IMR-90 (cell line): ENCODE measurements around the gene ZFYVE28. TPM values are rescaled to one million over a fixed set of nuclear protein-coding genes. Genes with fewer than 3 reads are reported as not detected.
A peak's percentile ranks its signal among the peaks of the same experiment; 100 is the strongest.

Experiments
- ATAC-seq: fragments of 200-7000 bp; cut with Tn5 transposase; 2 replicates; pipeline ENCODE4 v1.9.1; 2020; ENCODE audit warnings: low read depth, mild to moderate bottlenecking, moderate library complexity
- BruUV-seq: library from RNA; stranded (reverse); fragments of 400-500 nt; replicated peaks from 2 replicates; lab custom pipeline; 2021; lab: Mats Ljungman, UMichigan
- CTCF ChIA-PET: fragments of 300-600 bp; formaldehyde crosslinking; extraction: SDS; loops from one replicate; lab custom pipeline; 2021; ENCODE audit warnings: antibody characterized with exemption; lab: Yijun Ruan, JAX
- POLR2A ChIA-PET: fragments of 300-600 bp; sonication (Branson Sonifier 250); formaldehyde crosslinking; loops from one replicate; lab custom pipeline; 2022; ENCODE audit warnings: antibody characterized with exemption; ENCODE audit not compliant: unreplicated experiment; lab: Charles Lee
- DNase-seq: peaks from one replicate; pipeline ENCODE4 v3.0.0; 2013
- H2AFZ ChIP-seq: replicated peaks from 2 replicates; pipeline ENCODE3; 2013; ENCODE audit warnings: low read length, mild to moderate bottlenecking; ENCODE audit not compliant: poor library complexity
- H2AK5ac ChIP-seq: 2 replicates; pipeline ENCODE4 v1.6.1; 2013; ENCODE audit warnings: low read depth, low read length, inconsistent platforms
- H2AK9ac ChIP-seq: replicated peaks from 2 replicates; pipeline ENCODE3; 2013; ENCODE audit warnings: mild to moderate bottlenecking, low read depth, low read length, moderate library complexity; ENCODE audit not compliant: poor library complexity
- H2BK120ac ChIP-seq: 2 replicates; pipeline ENCODE4 v1.6.1; 2013; ENCODE audit warnings: low read depth, low read length, inconsistent platforms
- H2BK15ac ChIP-seq: 3 replicates; pipeline ENCODE4 v1.6.1; 2013; ENCODE audit warnings: low read depth, low read length, inconsistent platforms
- H2BK20ac ChIP-seq: 2 replicates; pipeline ENCODE4 v1.6.1; 2013; ENCODE audit warnings: low read depth, mild to moderate bottlenecking, inconsistent platforms, low read length, moderate library complexity
- H2BK5ac ChIP-seq: 2 replicates; pipeline ENCODE4 v1.6.1; 2013; ENCODE audit warnings: mild to moderate bottlenecking, low read depth, low read length, inconsistent platforms; ENCODE audit not compliant: poor library complexity, severe bottlenecking
- H3K14ac ChIP-seq: replicated peaks from 2 replicates; pipeline ENCODE4 v1.6.1; 2013; ENCODE audit warnings: low read depth, low read length, inconsistent platforms
- H3K18ac ChIP-seq: 2 replicates; pipeline ENCODE4 v1.6.1; 2013; ENCODE audit warnings: low read depth, low read length, control low read depth
- H3K23ac ChIP-seq: 2 replicates; pipeline ENCODE4 v1.6.1; 2013; ENCODE audit warnings: low read depth, low read length, inconsistent platforms
- H3K27ac ChIP-seq: 2 replicates; pipeline ENCODE4 v1.5.1; 2013; ENCODE audit warnings: mild to moderate bottlenecking, control low read depth, low read length; ENCODE audit not compliant: insufficient read depth
- H3K27me3 ChIP-seq: 2 replicates; pipeline ENCODE4 v1.6.1; 2013; ENCODE audit warnings: low read length; ENCODE audit not compliant: control insufficient read depth, insufficient read depth
- H3K36me3 ChIP-seq: 2 replicates; pipeline ENCODE4 v1.6.1; 2013; ENCODE audit warnings: low read length, mixed read lengths; ENCODE audit not compliant: control insufficient read depth, insufficient read depth
- H3K4ac ChIP-seq: 2 replicates; pipeline ENCODE4 v1.6.1; 2013; ENCODE audit warnings: low read depth, low read length, inconsistent platforms
- H3K4me1 ChIP-seq: 2 replicates; pipeline ENCODE4 v1.6.1; 2013; ENCODE audit warnings: low read length, mixed read lengths; ENCODE audit not compliant: control insufficient read depth, insufficient read depth
- H3K4me2 ChIP-seq: 2 replicates; pipeline ENCODE4 v1.6.1; 2013; ENCODE audit warnings: low read depth, mild to moderate bottlenecking, control low read depth, low read length, moderate library complexity
- H3K4me3 ChIP-seq: 2 replicates; pipeline ENCODE4 v1.5.1; 2013; ENCODE audit warnings: low read depth, mild to moderate bottlenecking, control low read depth, low read length, moderate library complexity; ENCODE audit not compliant: insufficient read depth
- H3K56ac ChIP-seq: 2 replicates; pipeline ENCODE4 v1.6.1; 2013; ENCODE audit warnings: low read length, inconsistent platforms; ENCODE audit not compliant: insufficient read depth; ENCODE audit errors: extremely low read depth
- H3K79me1 ChIP-seq, 2 experiments: 2 replicates each; pipeline ENCODE4 v1.6.1; 2013; ENCODE audit warnings: low read length in 2 of 2, inconsistent platforms in 1 of 2, low read depth in 1 of 2
- H3K9ac ChIP-seq: 2 replicates; pipeline ENCODE4 v1.6.1; 2013; ENCODE audit warnings: low read depth, low read length, control low read depth
- H3K9me1 ChIP-seq: 2 replicates; pipeline ENCODE4 v1.6.1; 2013; ENCODE audit warnings: low read length, inconsistent platforms; ENCODE audit not compliant: insufficient read depth
- H3K9me3 ChIP-seq: 2 replicates; pipeline ENCODE4 v1.6.1; 2013; ENCODE audit warnings: low read length; ENCODE audit not compliant: control insufficient read depth, insufficient read depth
- H4K20me1 ChIP-seq: 2 replicates; pipeline ENCODE4 v1.6.1; 2013; ENCODE audit warnings: low read length, inconsistent platforms; ENCODE audit not compliant: insufficient read depth
- H4K5ac ChIP-seq: 2 replicates; pipeline ENCODE4 v1.6.1; 2013; ENCODE audit warnings: mild to moderate bottlenecking, low read depth, low read length, control low read depth
- H4K8ac ChIP-seq, 2 experiments: 2 replicates each; pipeline ENCODE4 v1.6.1; 2013; ENCODE audit warnings: low read depth in 2 of 2, low read length in 2 of 2, control low read depth in 1 of 2, inconsistent platforms in 1 of 2
- H4K91ac ChIP-seq: 2 replicates; pipeline ENCODE4 v1.6.1; 2013; ENCODE audit warnings: low read depth, low read length, inconsistent platforms; ENCODE audit not compliant: insufficient read depth
- CHD1 ChIP-seq: IDR thresholded peaks from 2 replicates; pipeline ENCODE4 v1.6.1; 2012; ENCODE audit warnings: low read depth, low read length, improper control_type of control experiment
- FOS ChIP-seq: fragments of 150-350 bp; IDR thresholded peaks from 2 replicates; pipeline ENCODE4 v1.6.1; 2016; ENCODE audit warnings: low read depth, low read length
- MAZ ChIP-seq: IDR thresholded peaks from 2 replicates; pipeline ENCODE4 v1.6.1; 2012; ENCODE audit warnings: low read depth, mild to moderate bottlenecking, low read length, improper control_type of control experiment, moderate library complexity, borderline replicate concordance
- WGBS, 2 experiments: methylation state at CpG; one replicate each; pipeline versions ENCODE4 v1.1.5 to v1.1.7; 2013; ENCODE audit warnings: missing lambda C conversion rate in 2 of 2; ENCODE audit not compliant: insufficient read length in 1 of 2; ENCODE audit errors: extremely low coverage in 2 of 2; 5-methylcytosine and 5-hydroxymethylcytosine counted together
- dilution Hi-C: fragments of 300-500 bp; cut with HindIII; formaldehyde crosslinking; loops from one replicate; pipeline ENCODE4 v1.14.3; 2018; ENCODE audit warnings: low sequenced_read_pairs; ENCODE audit not compliant: unreplicated experiment
- in situ Hi-C: fragments of 300-500 bp; cut with MboI; formaldehyde crosslinking; loops from 3 replicates; pipeline ENCODE4 v1.14.3; 2019; ENCODE audit warnings: low sequenced_read_pairs, inconsistent platforms, mixed read lengths
- intact Hi-C: fragments of 100-400 bp; cut with micrococcal nuclease; formaldehyde crosslinking; loops from 2 replicates; pipeline ENCODE4 v1.10.0; 2022
- polyA plus RNA-seq, 3 experiments: library from polyadenylated mRNA; depleted of rRNA; stranded (reverse); fragments of >200 nt; gene quantifications; 2 replicates each; pipeline ENCODE4 v1.2.3, GENCODE V29; 2012; ENCODE audit warnings: low replicate concordance in 1 of 3
- total RNA-seq: library from RNA; depleted of rRNA; stranded (reverse); fragments of >200 nt; gene quantifications from 2 replicates; pipeline ENCODE4 v1.2.3, GENCODE V29; 2012
- TF ChIP-seq, protein P1 (sequence below): conservative IDR thresholded peaks from 2 replicates; pipeline ENCODE4 v1.5.1; 2012; ENCODE audit warnings: mild to moderate bottlenecking, low read depth, low read length, improper control_type of control experiment

The ZFYVE28 gene
- total and polyA plus RNA-seq, 2 of the 4 experiments (the other 2 are of a cell fraction), result 0.36 to 1.2 TPM

DNA sequence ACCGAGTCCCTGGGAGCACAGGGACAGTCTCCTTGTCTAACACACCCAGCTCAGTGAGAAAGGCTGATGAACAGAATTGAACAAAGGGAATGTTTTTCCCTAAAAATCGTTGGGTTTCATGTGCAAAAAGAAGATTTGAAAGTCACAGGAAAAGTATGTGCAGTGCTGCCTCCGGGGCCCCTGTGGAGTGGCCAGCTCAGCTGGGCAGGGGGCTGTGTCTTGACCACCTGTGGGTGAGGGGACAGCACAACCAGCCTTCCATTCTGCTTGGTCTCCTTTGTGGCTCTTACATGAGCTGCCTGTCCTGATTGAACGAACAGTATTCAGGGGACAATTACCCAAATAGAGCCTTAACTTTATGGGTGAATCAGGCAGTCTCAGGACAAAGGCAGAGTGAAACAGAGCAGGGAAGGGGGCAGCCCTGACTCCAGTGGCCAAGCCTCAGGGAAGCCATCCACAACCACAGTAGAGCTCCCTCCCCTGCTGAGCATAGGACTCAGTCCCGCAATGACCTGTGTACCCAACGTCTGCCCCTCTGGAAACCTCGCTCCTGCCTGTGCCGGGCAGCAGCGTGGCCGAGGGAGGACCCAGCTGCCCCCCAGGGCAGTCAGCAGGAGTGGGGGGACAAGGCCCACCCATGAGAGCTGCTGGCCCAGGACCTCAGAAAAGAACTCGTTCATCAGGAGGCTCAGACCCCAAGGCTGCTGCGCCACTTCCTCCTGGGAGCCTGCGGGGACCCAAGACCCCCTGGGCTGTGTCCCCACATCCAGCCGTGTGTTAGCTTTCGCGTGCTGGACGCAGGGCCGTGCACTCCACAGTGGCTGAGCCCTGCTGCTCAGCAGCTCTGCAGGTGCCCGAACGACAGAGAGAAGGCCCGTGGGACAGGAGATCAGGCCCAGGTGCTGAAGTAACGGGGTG, 96.9 kb downstream of the ZFYVE28 start:
- peaks cover 7% of the 10 kb centered on the region; the same call in 1 of the 2 replicates for H3K4me1 ChIP-seq
- intact Hi-C loops, result no loop called here
- no peak overlapping the region; the same call in 1 of the 2 replicates for H3K18ac ChIP-seq
- H2BK20ac ChIP-seq, result peak overlapping the region; percentile 9; the same call in 1 of the 2 replicates
- H3K14ac ChIP-seq, result no peak overlapping the region
- H3K27ac ChIP-seq, result no peak overlapping the region
- TF ChIP-seq, protein P1, sequence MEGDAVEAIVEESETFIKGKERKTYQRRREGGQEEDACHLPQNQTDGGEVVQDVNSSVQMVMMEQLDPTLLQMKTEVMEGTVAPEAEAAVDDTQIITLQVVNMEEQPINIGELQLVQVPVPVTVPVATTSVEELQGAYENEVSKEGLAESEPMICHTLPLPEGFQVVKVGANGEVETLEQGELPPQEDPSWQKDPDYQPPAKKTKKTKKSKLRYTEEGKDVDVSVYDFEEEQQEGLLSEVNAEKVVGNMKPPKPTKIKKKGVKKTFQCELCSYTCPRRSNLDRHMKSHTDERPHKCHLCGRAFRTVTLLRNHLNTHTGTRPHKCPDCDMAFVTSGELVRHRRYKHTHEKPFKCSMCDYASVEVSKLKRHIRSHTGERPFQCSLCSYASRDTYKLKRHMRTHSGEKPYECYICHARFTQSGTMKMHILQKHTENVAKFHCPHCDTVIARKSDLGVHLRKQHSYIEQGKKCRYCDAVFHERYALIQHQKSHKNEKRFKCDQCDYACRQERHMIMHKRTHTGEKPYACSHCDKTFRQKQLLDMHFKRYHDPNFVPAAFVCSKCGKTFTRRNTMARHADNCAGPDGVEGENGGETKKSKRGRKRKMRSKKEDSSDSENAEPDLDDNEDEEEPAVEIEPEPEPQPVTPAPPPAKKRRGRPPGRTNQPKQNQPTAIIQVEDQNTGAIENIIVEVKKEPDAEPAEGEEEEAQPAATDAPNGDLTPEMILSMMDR, result no peak
- no peak for TF ChIP-seq FOS
- no peak for TF ChIP-seq CHD1
- TF ChIP-seq MAZ, result no peak
- ChIA-PET POLR2A (no interaction called here), CTCF (no interaction called here)
- peaks cover 2% of the 10 kb centered on the region for H3K27me3 ChIP-seq
- DNase-seq (no peak), ATAC-seq (no peak)
- no peaks in the 10 kb centered on the region for H3K36me3 ChIP-seq
- 0 out of 2 replicates have a peak overlapping the region, but pooled peaks have one; percentile 8 for H4K91ac ChIP-seq
- no peak overlapping the region; the same call in 1 of the 2 replicates for H4K5ac ChIP-seq
- H3K4ac ChIP-seq, result peak overlapping the region; percentile 20; the same call in 1 of the 2 replicates
- H2AK5ac ChIP-seq, result 0 out of 2 replicates have a peak overlapping the region, but pooled peaks have one; percentile 15
- H3K9ac ChIP-seq, result no peak overlapping the region
- peaks cover 11% of the 10 kb centered on the region for H3K9me3 ChIP-seq
- H3K56ac ChIP-seq, result no peak overlapping the region
- in situ Hi-C loops, result no loop called here
- no peak overlapping the region for H2BK5ac ChIP-seq
- H4K8ac ChIP-seq, result no peak overlapping the region
- dilution Hi-C loops, result no loop called here
- no peak overlapping the region for H3K4me3 ChIP-seq
- H2BK120ac ChIP-seq, result no peak overlapping the region; the same call in 1 of the 2 replicates
- H2BK15ac ChIP-seq, result no peak overlapping the region
- H4K20me1 ChIP-seq, result no peaks in the 10 kb centered on the region
- H3K4me2 ChIP-seq, result no peak overlapping the region
- H3K79me1 ChIP-seq, result no peaks in the 10 kb centered on the region
- 87% methylated on average over 19 of the region's 22 CpGs; no CpG with 5 or more reads in 1 of the 2 experiments for WGBS, 2 experiments
- H2AFZ ChIP-seq, result peak overlapping the region; percentile 0
- H3K23ac ChIP-seq, result no peak overlapping the region
- H3K9me1 ChIP-seq, result no peaks in the 10 kb centered on the region; the same call in 1 of the 2 replicates
- no TSS peak for BruUV-seq
- no peak overlapping the region for H2AK9ac ChIP-seq
